ENCODE results near the gene NPHP4. TPM values are rescaled to one million over a fixed set of nuclear protein-coding genes. Genes with fewer than 3 reads are reported as not detected.

Gene NPHP4
- total and polyA plus RNA-seq, 9 of the 15 experiments (the other 6 are each of a cell fraction or from before 2014, with no cell fraction given) = 0.52 to 26.2 (median 6.7) TPM

- TF ChIP-seq MGA (IDR thresholded peaks at IDR 0.05) (no peak), NBN (IDR thresholded peaks at IDR 0.05; ENCODE audit: low read depth) (no peak), SIRT6 (IDR thresholded peaks at IDR 0.05; ENCODE audit: low read depth, low read length) (no peak), ZFP36 (IDR thresholded peaks at IDR 0.05; ENCODE audit: low read depth, low read length, partially characterized antibody) (no peak), ZNF175 (CRISPR knock-in tag; IDR thresholded peaks at IDR 0.05; ENCODE audit: low read depth) (no peak), ZBTB5 (IDR thresholded peaks at IDR 0.05) (no peak), THAP12 (CRISPR knock-in tag; IDR thresholded peaks at IDR 0.05) (no peak), JUN (IDR thresholded peaks at IDR 0.05; ENCODE audit: borderline replicate concordance, low read depth, low read length) (no peak), JUN (CRISPR knock-in tag; IDR thresholded peaks at IDR 0.05; ENCODE audit: borderline replicate concordance) (no peak), ZNF431 (CRISPR knock-in tag; IDR thresholded peaks at IDR 0.05) (no peak), HSF4 (CRISPR knock-in tag; IDR thresholded peaks at IDR 0.05; ENCODE audit: borderline replicate concordance) (no peak), ZNF561 (CRISPR knock-in tag; conservative IDR thresholded peaks at IDR 0.05) (no peak)
Measured at GRCh38 chr1:5822726-5823125, 169.5 kb downstream of the NPHP4 start (continued).
